NOMO-1 (cell line): ENCODE results near the gene KYNU.
A peak's percentile ranks its signal among the peaks of the same experiment; 100 is the strongest.
"Not testable (repeated sequence)": the region's sequence is repeated elsewhere in the genome, so short reads cannot be mapped to it uniquely, and the experiment has no call there.

Source experiments
- DNase-seq, 2 experiments: peaks; one replicate each; lab custom pipeline; 2025; ENCODE audit not compliant: unreplicated experiment in 2 of 2; lab: John Stamatoyannopoulos, UW

KYNU gene

GRCh38 chr2:142870526-142870925, 6.9 kb upstream of the KYNU start:
- peak; percentile 47 to 70 for DNase-seq

- no peak for DNase-seq
These were observed 6.1 kb upstream of the KYNU start for GRCh38 chr2:142871396-142871795.

GRCh38 chr2:142872882-142873724, 4.4 kb upstream of the KYNU start:
- peak in 1 of 2 experiments; percentile 68 for DNase-seq

- DNase-seq: no peak
These were observed 3.6 kb upstream of the KYNU start for GRCh38 chr2:142873831-142874287.

- DNase-seq: peak in 1 of 2 experiments; percentile 7
These were observed 3.1 kb upstream of the KYNU start for GRCh38 chr2:142874293-142874814.

GRCh38 chr2:142875010-142875409, 2.5 kb upstream of the KYNU start:
- DNase-seq: no peak

- DNase-seq: no peak
These were observed 1.8 kb upstream of the KYNU start for GRCh38 chr2:142875652-142876051.

GRCh38 chr2:142876423-142876822, 1.0 kb upstream of the KYNU start:
- no peak for DNase-seq

GRCh38 chr2:142878031-142878678, 691 bp downstream of the KYNU start:
- DNase-seq: peak in 1 of 2 experiments; percentile 82

GRCh38 chr2:142879151-142879550, 1.7 kb downstream of the KYNU start:
- no peak for DNase-seq

- DNase-seq: peak in 1 of 2 experiments; percentile 9
These were observed 2.8 kb downstream of the KYNU start for GRCh38 chr2:142880279-142880678.

- no peak for DNase-seq
These were observed 4.2 kb downstream of the KYNU start for GRCh38 chr2:142881619-142882018.

- not testable (repeated sequence) for DNase-seq
These were observed 5.0 kb downstream of the KYNU start for GRCh38 chr2:142882500-142882899.

GRCh38 chr2:142883526-142883925, 6.1 kb downstream of the KYNU start:
- DNase-seq: no peak

- no peak for DNase-seq
These were observed 8.1 kb downstream of the KYNU start for GRCh38 chr2:142885543-142885942.

- DNase-seq: no peak
These were observed 15.3 kb downstream of the KYNU start for GRCh38 chr2:142892715-142893114.

GRCh38 chr2:142893241-142893640, 15.8 kb downstream of the KYNU start:
- DNase-seq: no peak

GRCh38 chr2:142897807-142898206, 20.3 kb downstream of the KYNU start:
- no peak for DNase-seq

GRCh38 chr2:142900327-142900726, 22.9 kb downstream of the KYNU start:
- DNase-seq: not testable (repeated sequence)

- DNase-seq: no peak
These were observed 24.3 kb downstream of the KYNU start for GRCh38 chr2:142901780-142902179.

GRCh38 chr2:142903726-142904125, 26.3 kb downstream of the KYNU start:
- DNase-seq: not testable (repeated sequence)

GRCh38 chr2:142907653-142908052, 30.2 kb downstream of the KYNU start:
- DNase-seq: no peak
